ENCODE results near the gene SPTBN1.

DNA sequence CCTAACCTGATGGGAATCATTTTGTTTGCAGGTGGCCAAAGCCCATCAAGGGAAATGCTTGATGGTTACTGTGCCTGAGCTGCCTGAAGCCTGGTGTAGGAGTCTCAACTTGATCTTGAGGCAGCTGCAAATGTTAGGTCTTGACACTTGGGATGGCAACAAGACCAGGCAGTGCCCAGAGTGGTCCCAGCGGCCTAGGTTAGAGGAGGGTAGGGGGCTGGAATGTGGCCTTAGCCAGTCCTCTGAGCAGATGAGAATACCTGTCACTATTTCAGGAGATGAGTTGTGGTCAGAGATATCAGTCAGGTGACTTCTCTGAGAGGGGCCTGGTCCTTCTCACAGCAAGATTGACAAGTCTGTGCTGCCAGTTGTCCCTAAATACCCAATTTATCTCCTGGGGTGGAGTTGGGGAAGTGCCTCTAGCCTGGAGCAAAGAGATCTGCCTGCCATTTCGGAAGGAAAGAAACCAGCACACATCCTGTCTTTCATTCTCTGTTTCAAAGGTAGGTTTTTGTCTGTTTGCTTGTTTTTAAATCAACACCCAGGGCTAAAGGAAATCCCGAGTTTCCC is 13.4 kb downstream of the SPTBN1 start:
- TF ChIP-seq, protein P1, sequence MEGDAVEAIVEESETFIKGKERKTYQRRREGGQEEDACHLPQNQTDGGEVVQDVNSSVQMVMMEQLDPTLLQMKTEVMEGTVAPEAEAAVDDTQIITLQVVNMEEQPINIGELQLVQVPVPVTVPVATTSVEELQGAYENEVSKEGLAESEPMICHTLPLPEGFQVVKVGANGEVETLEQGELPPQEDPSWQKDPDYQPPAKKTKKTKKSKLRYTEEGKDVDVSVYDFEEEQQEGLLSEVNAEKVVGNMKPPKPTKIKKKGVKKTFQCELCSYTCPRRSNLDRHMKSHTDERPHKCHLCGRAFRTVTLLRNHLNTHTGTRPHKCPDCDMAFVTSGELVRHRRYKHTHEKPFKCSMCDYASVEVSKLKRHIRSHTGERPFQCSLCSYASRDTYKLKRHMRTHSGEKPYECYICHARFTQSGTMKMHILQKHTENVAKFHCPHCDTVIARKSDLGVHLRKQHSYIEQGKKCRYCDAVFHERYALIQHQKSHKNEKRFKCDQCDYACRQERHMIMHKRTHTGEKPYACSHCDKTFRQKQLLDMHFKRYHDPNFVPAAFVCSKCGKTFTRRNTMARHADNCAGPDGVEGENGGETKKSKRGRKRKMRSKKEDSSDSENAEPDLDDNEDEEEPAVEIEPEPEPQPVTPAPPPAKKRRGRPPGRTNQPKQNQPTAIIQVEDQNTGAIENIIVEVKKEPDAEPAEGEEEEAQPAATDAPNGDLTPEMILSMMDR (conservative IDR thresholded peaks at IDR 0.05; ENCODE audit: low read depth, low read length) = no peak
- TF ChIP-seq EZH2phosphoT487 (IDR thresholded peaks at IDR 0.05; ENCODE audit: borderline replicate concordance, low read length) (no peak), EZH2 (IDR thresholded peaks at IDR 0.05; ENCODE audit: low read length, unreplicated experiment) (no peak)

Data from PC-3 (cell line).